Liver (tissue), 9 donors: ENCODE results near the gene UBL3. TPM values are rescaled to one million over a fixed set of nuclear protein-coding genes. Genes with fewer than 3 reads are reported as not detected.

ENCODE experiments used
- DNase-seq: peaks from one replicate; pipeline ENCODE4 v3.0.0-alpha.2; 2017; ENCODE audit warnings: low spot score
- H3K27ac ChIP-seq, 2 donors: one replicate each; pipeline ENCODE4 v1.7.0; 2013; ENCODE audit warnings: inconsistent platforms in 2 of 2, low read length in 2 of 2, control low read depth in 1 of 2, low read depth in 1 of 2, mild to moderate bottlenecking in 1 of 2
- H3K27me3 ChIP-seq, 4 donors: one replicate each; pipeline versions ENCODE4 v1.6.1 to v1.7.0; 2013; ENCODE audit warnings: low read length in 3 of 4, inconsistent platforms in 1 of 4, mild to moderate bottlenecking in 1 of 4, moderate library complexity in 1 of 4; ENCODE audit not compliant: control insufficient read depth in 4 of 4, insufficient read depth in 4 of 4
- H3K36me3 ChIP-seq, 4 donors: one replicate each; pipeline versions ENCODE4 v1.6.1 to v1.7.0; 2013; ENCODE audit warnings: low read length in 3 of 4, mild to moderate bottlenecking in 3 of 4, low read depth in 1 of 4, moderate library complexity in 1 of 4; ENCODE audit not compliant: control insufficient read depth in 4 of 4, insufficient read depth in 3 of 4
- H3K4me1 ChIP-seq, 4 donors: one replicate each; pipeline versions ENCODE4 v1.6.1 to v1.7.0; 2013; ENCODE audit warnings: low read length in 3 of 4, mild to moderate bottlenecking in 3 of 4, moderate library complexity in 1 of 4; ENCODE audit not compliant: control insufficient read depth in 4 of 4, insufficient read depth in 4 of 4
- H3K4me3 ChIP-seq, 3 donors: one replicate each; pipeline versions ENCODE4 v1.6.1 to v1.7.0; 2013; ENCODE audit warnings: low read length in 3 of 3, control low read depth in 1 of 3, low read depth in 1 of 3, mild to moderate bottlenecking in 1 of 3
- H3K9ac ChIP-seq, 2 donors: one replicate each; pipeline ENCODE4 v1.7.0; 2013; ENCODE audit warnings: low read length in 2 of 2, mild to moderate bottlenecking in 2 of 2, moderate library complexity in 2 of 2, control low read depth in 1 of 2, low read depth in 1 of 2
- H3K9me3 ChIP-seq, 4 donors: one replicate each; pipeline versions ENCODE4 v1.6.1 to v1.7.0; 2013; ENCODE audit warnings: low read length in 3 of 4; ENCODE audit not compliant: control insufficient read depth in 4 of 4
- ATF3 ChIP-seq: IDR thresholded peaks from 2 replicates; pipeline ENCODE4 v1.6.1; 2016; ENCODE audit warnings: antibody characterized with exemption
- EGR1 ChIP-seq, 2 donors: IDR thresholded peaks; 2 replicates each; pipeline ENCODE4 v1.6.1; 2016 to 2018; ENCODE audit warnings: antibody characterized with exemption in 2 of 2, low read depth in 2 of 2
- FOXA1 ChIP-seq: IDR thresholded peaks from 2 replicates; pipeline ENCODE4 v1.6.1; 2016; ENCODE audit warnings: antibody characterized with exemption
- FOXA2 ChIP-seq: IDR thresholded peaks from 2 replicates; pipeline ENCODE4 v1.6.1; 2016; ENCODE audit warnings: antibody characterized with exemption
- HNF4A ChIP-seq, 2 donors: conservative IDR thresholded peaks; 2 replicates each; pipeline ENCODE4 v1.6.1; 2016; ENCODE audit warnings: antibody characterized with exemption in 2 of 2, mild to moderate bottlenecking in 2 of 2
- JUND ChIP-seq, 2 donors: IDR thresholded peaks; 2 replicates each; pipeline ENCODE4 v1.6.1; 2016; ENCODE audit warnings: antibody characterized with exemption in 2 of 2
- NR2F2 ChIP-seq: IDR thresholded peaks from 2 replicates; pipeline ENCODE4 v1.6.1; 2016; ENCODE audit warnings: antibody characterized with exemption
- RAD21 ChIP-seq, 2 donors: IDR thresholded peaks; 2 replicates each; pipeline ENCODE4 v1.6.1; 2016; ENCODE audit warnings: antibody characterized with exemption in 2 of 2, mild to moderate bottlenecking in 2 of 2
- REST ChIP-seq: IDR thresholded peaks from 2 replicates; pipeline ENCODE4 v1.6.1; 2016; ENCODE audit warnings: antibody characterized with exemption, mild to moderate bottlenecking
- RXRA ChIP-seq, 2 donors: IDR thresholded peaks; 2 replicates each; pipeline ENCODE4 v1.6.1; 2017 to 2018; ENCODE audit warnings: antibody characterized with exemption in 2 of 2, mild to moderate bottlenecking in 1 of 2
- TAF1 ChIP-seq: conservative IDR thresholded peaks from 2 replicates; pipeline ENCODE4 v1.6.1; 2016; ENCODE audit warnings: antibody characterized with exemption, mild to moderate bottlenecking
- ZBTB33 ChIP-seq: IDR thresholded peaks from 2 replicates; pipeline ENCODE4 v1.6.1; 2016; ENCODE audit warnings: antibody characterized with exemption
- WGBS: extraction: QIAGEN DNeasy Blood & Tissue Kit; methylation state at CpG from one replicate; pipeline ENCODE4 v1.1.7; 2013; 5-methylcytosine and 5-hydroxymethylcytosine counted together
- polyA plus RNA-seq, 2 donors: library from polyadenylated mRNA; stranded (reverse) in 1 of 2; unstranded in 1 of 2; fragments of 200-250 nt in 1 of 2; fragments of >200 nt in 1 of 2; fragmentation: Nextera tagmentation in 1 of 2; extraction: Ambion mirVana in 1 of 2; gene quantifications; one replicate each; pipeline versions ENCODE4 v1.2.1 to v1.2.3, GENCODE V29; 2013 to 2015
- total RNA-seq, 2 donors: library from RNA; depleted of rRNA; stranded (reverse); fragments of >200 nt; gene quantifications; one replicate each; pipeline ENCODE4 v1.2.3, GENCODE V29; 2014
- TF ChIP-seq, protein P1 (sequence below): fragments of 150-350 bp; IDR thresholded peaks from 2 replicates; pipeline ENCODE4 v1.5.1; 2017; ENCODE audit warnings: improper control_type of control experiment, low read depth, low read length; ENCODE audit not compliant: missing input control
- donor health status: healthy.
- donor health status: healthy.
- donor health status: healthy.
- donor health status: healthy.
- donor health status: healthy.

Gene UBL3
- total and polyA plus RNA-seq, 4 donors = 13.9 to 21.3 (median 15.9) TPM

- H3K9me3 ChIP-seq = peaks cover 0 to 11% (median 0%) of the 10 kb centered on the region in 4 donors
- TF ChIP-seq, protein P1, sequence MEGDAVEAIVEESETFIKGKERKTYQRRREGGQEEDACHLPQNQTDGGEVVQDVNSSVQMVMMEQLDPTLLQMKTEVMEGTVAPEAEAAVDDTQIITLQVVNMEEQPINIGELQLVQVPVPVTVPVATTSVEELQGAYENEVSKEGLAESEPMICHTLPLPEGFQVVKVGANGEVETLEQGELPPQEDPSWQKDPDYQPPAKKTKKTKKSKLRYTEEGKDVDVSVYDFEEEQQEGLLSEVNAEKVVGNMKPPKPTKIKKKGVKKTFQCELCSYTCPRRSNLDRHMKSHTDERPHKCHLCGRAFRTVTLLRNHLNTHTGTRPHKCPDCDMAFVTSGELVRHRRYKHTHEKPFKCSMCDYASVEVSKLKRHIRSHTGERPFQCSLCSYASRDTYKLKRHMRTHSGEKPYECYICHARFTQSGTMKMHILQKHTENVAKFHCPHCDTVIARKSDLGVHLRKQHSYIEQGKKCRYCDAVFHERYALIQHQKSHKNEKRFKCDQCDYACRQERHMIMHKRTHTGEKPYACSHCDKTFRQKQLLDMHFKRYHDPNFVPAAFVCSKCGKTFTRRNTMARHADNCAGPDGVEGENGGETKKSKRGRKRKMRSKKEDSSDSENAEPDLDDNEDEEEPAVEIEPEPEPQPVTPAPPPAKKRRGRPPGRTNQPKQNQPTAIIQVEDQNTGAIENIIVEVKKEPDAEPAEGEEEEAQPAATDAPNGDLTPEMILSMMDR = no peak
- TF ChIP-seq ATF3 (no peak), HNF4A (conservative IDR thresholded peaks at IDR 0.05) (no peak), NR2F2 (no peak), ZBTB33 (no peak), EGR1 (IDR thresholded peaks at IDR 0.05; ENCODE audit: low read depth in 2 of 2) (no peak)
- DNase-seq = no peak
- no peak overlapping the region for H3K4me3 ChIP-seq
- no peak overlapping the region for H3K9ac ChIP-seq
- no peaks in the 10 kb centered on the region for H3K4me1 ChIP-seq
- no peak overlapping the region for H3K27ac ChIP-seq
- no peaks in the 10 kb centered on the region for H3K27me3 ChIP-seq
- 64% methylated on average over 9 of the region's 9 CpGs for WGBS
- no peaks in the 10 kb centered on the region for H3K36me3 ChIP-seq
Observed at GRCh38 chr13:29758531-29759114, 91.8 kb downstream of the UBL3 start.

DNA sequence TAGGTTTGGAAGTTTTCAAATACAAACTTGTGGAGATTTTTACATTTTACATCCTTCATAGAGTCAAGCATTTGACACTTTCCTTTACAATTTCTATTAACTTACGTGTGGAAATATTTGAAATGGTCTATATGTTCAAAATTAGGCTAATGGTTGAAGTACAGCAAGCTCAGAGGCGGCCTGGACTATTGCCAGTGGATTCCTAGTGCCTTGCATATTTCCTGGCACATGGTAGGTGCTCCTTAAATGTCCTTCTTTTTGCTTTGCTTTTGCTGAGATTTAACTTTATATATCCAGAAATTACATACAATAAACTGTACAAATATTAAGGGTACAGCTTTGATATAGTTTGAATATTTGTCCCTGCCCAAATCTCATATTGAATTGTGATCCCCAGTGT lies 93.9 kb downstream of the UBL3 start:
- no peak for TF ChIP-seq ZBTB33
- no peak for TF ChIP-seq RAD21 (IDR thresholded peaks at IDR 0.05)
- no peak for TF ChIP-seq FOXA2
- TF ChIP-seq FOXA1 = no peak
- TF ChIP-seq TAF1 = no peak
- no peak for TF ChIP-seq REST
- TF ChIP-seq, protein P1 = no peak
- no peak for TF ChIP-seq JUND (IDR thresholded peaks at IDR 0.05)
- no peak for TF ChIP-seq ATF3
- no peak for TF ChIP-seq RXRA (IDR thresholded peaks at IDR 0.05)
- no peak for TF ChIP-seq EGR1 (IDR thresholded peaks at IDR 0.05; ENCODE audit: low read depth in 2 of 2)
- no peak for TF ChIP-seq HNF4A (conservative IDR thresholded peaks at IDR 0.05)
- Histone ChIP-seq H3K9me3 (peaks cover 0 to 10% (median 0%) of the 10 kb centered on the region in 4 donors), H3K4me1 (no peaks in the 10 kb centered on the region), H3K27me3 (no peaks in the 10 kb centered on the region), H3K9ac (no peak overlapping the region), H3K4me3 (no peak overlapping the region), H3K27ac (no peak overlapping the region), H3K36me3 (no peaks in the 10 kb centered on the region)
- DNase-seq = no peak
- 92% methylated on average over 2 of the region's 2 CpGs for WGBS
